Ovary (tissue), 3 donors: Measurements from ENCODE around the gene KANK3.
"Not testable (repeated sequence)": the region's sequence is repeated elsewhere in the genome, so short reads cannot be mapped to it uniquely, and the experiment has no call there.

Experiments
- POLR2A ChIP-seq: fragments of 450-650 bp; IDR thresholded peaks from one replicate; pipeline ENCODE4 v1.6.1; 2017; ENCODE audit warnings: antibody characterized with exemption, mild to moderate bottlenecking, moderate library complexity
- TF ChIP-seq, protein P1 (sequence below), 3 donors: fragments of 450-650 bp in 2 of 3; fragments of 200-600 bp in 1 of 3; IDR thresholded peaks; one replicate each; pipeline versions ENCODE4 v1.5.1 to v1.8.0; 2016 to 2022; ENCODE audit warnings: antibody characterized with exemption in 3 of 3, mild to moderate bottlenecking in 1 of 3
- donor health status: DM: no; HTN: no; CAD: no.

- TF ChIP-seq, protein P1, sequence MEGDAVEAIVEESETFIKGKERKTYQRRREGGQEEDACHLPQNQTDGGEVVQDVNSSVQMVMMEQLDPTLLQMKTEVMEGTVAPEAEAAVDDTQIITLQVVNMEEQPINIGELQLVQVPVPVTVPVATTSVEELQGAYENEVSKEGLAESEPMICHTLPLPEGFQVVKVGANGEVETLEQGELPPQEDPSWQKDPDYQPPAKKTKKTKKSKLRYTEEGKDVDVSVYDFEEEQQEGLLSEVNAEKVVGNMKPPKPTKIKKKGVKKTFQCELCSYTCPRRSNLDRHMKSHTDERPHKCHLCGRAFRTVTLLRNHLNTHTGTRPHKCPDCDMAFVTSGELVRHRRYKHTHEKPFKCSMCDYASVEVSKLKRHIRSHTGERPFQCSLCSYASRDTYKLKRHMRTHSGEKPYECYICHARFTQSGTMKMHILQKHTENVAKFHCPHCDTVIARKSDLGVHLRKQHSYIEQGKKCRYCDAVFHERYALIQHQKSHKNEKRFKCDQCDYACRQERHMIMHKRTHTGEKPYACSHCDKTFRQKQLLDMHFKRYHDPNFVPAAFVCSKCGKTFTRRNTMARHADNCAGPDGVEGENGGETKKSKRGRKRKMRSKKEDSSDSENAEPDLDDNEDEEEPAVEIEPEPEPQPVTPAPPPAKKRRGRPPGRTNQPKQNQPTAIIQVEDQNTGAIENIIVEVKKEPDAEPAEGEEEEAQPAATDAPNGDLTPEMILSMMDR (IDR thresholded peaks at IDR 0.05), result not testable (repeated sequence)
- TF ChIP-seq POLR2A, result not testable (repeated sequence)
Observed at GRCh38 chr19:8291337-8291736, 51.7 kb downstream of the KANK3 start.
